Measurements from ENCODE around the gene CLIP1.
A peak's percentile ranks its signal among the peaks of the same experiment; 100 is the strongest.
"Not testable (repeated sequence)": the region's sequence is repeated elsewhere in the genome, so short reads cannot be mapped to it uniquely, and the experiment has no call there.

Gene CLIP1

DNA sequence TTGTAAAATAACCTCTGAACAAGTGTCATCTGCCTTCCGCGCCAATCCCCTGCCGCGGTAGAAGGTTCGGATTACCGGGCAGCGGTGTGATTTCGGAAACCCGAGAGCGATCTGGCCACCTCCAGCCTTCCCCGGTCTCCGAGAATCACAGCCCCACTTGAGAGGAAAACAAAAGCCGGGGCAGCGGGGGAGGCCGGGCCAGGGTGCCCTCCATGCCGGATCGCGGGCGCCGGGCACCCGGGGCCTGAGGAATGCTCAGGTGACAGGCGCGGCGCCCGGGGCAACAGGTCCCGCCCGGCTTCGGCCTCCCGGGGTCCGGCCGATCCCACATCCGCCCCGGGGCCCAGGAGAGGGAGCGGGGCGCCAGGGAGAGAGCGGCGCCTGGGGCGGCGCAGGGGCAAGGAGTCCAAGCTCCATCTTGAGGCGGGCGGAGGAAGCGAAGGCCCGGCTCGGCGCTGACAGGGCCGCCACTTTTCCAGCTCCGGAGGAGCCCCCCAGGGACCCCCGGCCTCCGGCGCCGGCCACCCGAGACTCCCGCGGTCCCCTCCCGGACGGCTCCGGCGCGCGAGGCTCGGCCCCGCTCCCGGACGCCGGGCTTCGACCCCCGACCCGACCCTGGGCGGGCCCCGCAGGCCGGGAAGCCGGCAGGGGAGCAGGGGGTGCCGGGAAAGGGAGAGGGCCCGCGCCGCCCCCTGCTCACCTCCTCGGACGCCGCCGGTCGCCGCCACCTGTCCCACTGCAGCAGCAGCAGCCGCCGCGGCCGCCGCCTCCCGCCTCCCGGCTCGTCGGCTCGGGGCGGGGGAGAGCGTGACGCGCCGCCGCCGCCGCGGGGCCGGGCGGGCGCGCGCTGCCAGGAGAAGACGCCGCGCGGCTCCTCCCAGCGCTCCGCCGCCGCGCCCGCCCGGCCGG lies at the start of gene CLIP1:
Gene CLIP1, minus strand, starts transcription at position 849 of the 909 bp plus-strand sequence. CDS start 42,217 bp downstream, outside the sequence.
- no peak for DNase-seq (ENCODE audit: low read depth)

- DNase-seq (ENCODE audit: low read depth) = peak; percentile 75
These were observed 49.1 kb upstream of the CLIP1 start for GRCh38 chr12:122471324-122472226.

DNA sequence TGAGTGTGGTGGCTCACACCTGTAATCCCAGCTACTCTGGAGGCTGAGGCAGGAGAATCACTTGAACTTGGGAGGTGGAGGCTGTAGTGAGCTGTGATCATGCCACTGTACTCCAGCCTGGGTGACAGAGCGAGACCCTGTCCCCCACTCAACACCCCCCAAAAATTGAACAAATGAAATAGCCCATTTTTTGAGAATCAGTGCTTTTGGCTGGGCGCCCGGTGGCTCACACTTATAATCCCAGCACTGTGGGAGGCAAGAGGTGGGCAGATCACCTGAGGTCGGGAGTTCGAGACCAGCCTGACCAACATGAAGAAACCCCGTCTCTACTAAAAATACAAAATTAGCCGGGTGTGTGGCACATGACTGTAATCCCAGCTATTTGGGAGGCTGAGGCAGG lies 48.1 kb upstream of the CLIP1 start:
- DNase-seq (ENCODE audit: low read depth) = not testable (repeated sequence)

GRCh38 chr12:122469856-122470255 lies 47.4 kb upstream of the CLIP1 start:
- not testable (repeated sequence) for DNase-seq (ENCODE audit: low read depth)

GRCh38 chr12:122467983-122468382 lies 45.5 kb upstream of the CLIP1 start:
- no peak for DNase-seq (ENCODE audit: low read depth)

DNA sequence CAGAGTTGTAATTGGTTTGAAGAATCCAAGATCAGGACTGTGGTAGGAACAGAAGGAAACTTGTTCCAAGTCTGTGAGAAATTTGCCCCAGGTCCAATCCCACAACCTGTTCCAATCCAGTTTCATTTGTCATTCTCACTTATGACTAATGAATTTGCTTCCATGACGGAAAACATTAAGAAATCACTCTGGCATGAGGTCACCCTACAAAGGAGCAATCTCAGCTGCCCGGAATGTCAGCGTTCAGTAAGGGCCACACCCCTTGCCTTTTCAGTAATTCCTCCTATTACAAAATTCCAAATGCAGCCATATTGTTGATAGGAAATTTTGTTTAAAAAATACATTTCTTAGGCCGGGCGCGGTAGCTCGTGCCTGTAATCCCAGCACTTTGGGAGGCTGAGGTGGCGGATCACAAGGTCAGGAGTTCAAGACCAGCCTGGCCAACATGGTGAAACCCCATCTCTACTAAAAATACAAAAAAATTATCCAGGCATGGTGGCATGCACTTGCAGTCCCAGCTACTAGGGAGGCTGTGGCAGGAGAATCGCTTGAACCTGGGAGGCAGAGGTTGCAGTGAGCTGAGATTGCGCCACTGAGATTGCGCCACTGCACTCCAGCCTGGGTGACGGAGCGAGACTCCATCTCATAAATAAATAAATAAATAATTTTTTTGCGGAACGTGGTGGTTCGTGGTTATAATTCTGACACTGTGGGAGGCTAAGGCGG lies 42.0 kb upstream of the CLIP1 start:
- DNase-seq (ENCODE audit: low read depth) = peak; percentile 92

DNA sequence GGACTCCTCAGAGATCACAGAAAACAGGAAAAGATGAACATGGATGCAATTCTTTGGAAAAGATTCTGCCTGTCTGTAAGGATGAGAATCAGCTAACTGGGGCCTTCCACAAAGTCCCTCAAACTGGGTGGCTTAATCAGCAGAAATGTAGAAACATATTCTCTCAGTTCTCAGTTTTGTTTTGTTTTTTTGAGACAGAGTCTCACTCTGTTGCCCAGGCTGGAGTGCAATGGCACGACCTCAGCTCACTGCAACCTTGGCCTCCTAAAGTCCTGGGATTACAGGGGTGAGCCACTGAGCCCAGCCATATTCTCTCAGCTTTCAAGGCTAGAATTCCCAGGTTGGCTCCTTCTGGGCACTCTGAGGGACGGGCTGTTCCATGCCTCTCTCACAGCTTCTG lies 38.2 kb upstream of the CLIP1 start:
- DNase-seq (ENCODE audit: low read depth) = no peak

GRCh38 chr12:122460061-122460460 lies 37.6 kb upstream of the CLIP1 start:
- DNase-seq (ENCODE audit: low read depth) = no peak

DNA sequence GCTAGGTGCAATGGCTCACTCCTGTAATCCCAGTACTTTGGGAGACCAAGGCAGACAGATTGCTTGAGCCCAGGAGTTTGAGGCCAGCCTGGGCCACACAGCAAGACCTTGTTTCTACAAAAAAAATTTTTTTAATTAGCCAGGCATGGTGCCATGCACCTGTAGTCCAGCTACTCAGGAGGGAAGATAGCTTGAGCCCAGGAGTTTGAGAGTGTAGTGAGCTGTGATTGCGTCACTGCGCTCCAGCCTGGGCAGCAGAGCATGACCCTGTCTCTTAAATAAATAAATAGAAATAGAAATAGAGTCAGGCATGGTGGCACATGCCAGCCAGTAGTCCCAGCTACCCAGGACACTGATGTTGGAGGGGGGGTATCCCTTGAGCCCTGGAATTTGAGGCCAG lies 36.7 kb upstream of the CLIP1 start:
- DNase-seq (ENCODE audit: low read depth) = no peak

- no peak for DNase-seq (ENCODE audit: low read depth)
These were observed 35.9 kb upstream of the CLIP1 start for GRCh38 chr12:122458105-122459035.

DNA sequence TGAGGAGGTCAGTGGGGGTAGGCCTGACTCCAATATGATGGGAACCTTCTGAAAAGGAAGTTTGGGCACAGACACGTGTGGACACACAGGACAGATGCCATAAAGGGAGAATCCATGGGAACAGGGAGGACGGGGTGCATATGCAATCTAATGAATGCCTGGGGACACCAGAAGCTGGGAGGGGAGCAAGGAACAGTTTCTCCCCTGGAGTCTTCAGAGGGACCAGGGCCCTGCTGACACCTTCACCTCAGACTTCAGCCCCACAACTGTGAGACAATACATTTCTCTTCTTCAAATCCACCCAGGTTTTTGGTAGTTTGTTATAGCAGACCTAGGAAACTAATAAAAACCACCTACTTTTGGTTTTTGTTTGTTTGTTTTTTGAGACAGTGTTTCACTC lies 35.2 kb upstream of the CLIP1 start:
- no peak for DNase-seq (ENCODE audit: low read depth)

GRCh38 chr12:122454739-122455138 lies 32.3 kb upstream of the CLIP1 start:
- no peak for DNase-seq (ENCODE audit: low read depth)

- DNase-seq (ENCODE audit: low read depth) = no peak
These were observed 31.8 kb upstream of the CLIP1 start for GRCh38 chr12:122454250-122454721.

GRCh38 chr12:122452701-122453285 lies 30.3 kb upstream of the CLIP1 start:
- DNase-seq (ENCODE audit: low read depth) = no peak

GRCh38 chr12:122449317-122449716 lies 26.8 kb upstream of the CLIP1 start:
- peak; percentile 76 for DNase-seq (ENCODE audit: low read depth)

DNA sequence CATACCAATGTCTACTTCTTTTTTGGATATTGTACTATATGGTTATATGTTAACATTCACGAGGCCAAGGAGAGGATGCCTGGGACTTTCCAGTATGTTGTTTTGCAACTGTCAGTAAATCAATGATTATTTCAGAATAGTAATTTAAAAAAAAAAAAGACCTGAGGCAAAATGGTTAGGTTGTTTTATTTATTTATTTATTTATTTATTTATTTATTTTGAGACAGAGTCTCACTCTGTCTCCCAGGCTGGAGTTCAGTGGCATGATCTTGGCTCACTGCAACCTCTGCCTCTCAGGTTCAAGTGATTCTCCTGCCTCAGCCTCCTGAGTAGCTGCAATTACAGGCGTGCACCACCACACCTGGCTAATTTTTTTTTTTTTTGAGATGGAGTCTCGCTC lies 25.4 kb upstream of the CLIP1 start:
- DNase-seq (ENCODE audit: low read depth) = not testable (repeated sequence)

DNA sequence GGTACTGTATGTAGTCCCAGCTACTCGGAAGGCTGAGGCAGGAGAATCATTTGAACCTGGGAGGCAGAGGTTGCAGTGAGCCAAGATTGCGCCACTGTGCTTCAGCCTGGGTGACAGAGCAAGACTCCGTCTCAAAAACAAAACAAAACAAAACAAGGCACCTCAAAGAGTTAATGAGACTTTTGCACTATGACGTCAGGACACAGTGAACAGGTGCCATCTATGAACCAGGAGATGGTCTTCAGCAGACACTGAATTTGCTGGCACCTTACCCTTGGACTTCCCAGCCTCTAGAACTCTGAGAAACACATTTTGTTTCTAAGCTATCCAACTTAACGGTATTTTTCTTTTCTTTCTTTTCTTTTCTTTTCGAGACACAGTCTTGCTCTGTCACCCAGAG lies 23.9 kb upstream of the CLIP1 start:
- not testable (repeated sequence) for DNase-seq (ENCODE audit: low read depth)

DNA sequence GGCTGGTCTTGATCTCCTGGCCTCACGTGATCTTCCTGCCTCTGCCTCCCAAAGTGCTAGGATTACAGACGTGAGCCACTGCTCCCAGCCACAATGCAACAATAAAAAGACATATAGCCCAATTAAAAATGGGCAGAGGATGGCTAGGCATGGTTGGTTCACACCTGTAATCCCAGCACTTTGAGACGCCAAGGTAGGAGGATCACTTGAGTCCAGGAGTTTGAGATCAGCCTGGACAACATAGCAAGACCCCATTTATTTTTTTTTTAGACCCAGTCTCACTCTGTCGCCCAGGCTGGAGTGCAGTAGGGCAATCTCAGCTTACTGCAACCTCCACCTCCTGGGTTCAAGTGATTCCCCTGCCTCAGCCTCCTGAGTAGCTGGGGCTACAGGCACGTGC lies 21.6 kb upstream of the CLIP1 start:
- DNase-seq (ENCODE audit: low read depth) = not testable (repeated sequence)

GRCh38 chr12:122438822-122439221 lies 16.4 kb upstream of the CLIP1 start:
- DNase-seq (ENCODE audit: low read depth) = not testable (repeated sequence)

- DNase-seq (ENCODE audit: low read depth) = no peak
These were observed 15.2 kb upstream of the CLIP1 start for GRCh38 chr12:122437656-122438121.
